K562 (cell line): ENCODE results near the gene OMP. TPM values are rescaled to one million over a fixed set of nuclear protein-coding genes. Genes with fewer than 3 reads are reported as not detected.

Experiments
- ATAC-seq: fragments of 200-7000 bp; cut with Tn5 transposase; 3 replicates; pipeline ENCODE4 v1.9.1; 2020; ENCODE audit warnings: moderate library complexity
- BruUV-seq: library from RNA; stranded (reverse); fragments of 400-500 nt; replicated peaks from 2 replicates; lab custom pipeline; 2021; lab: Mats Ljungman, UMichigan
- CTCF ChIA-PET: fragments of 300-600 bp; formaldehyde crosslinking; extraction: SDS; loops from one replicate; lab custom pipeline; 2021; ENCODE audit warnings: low intra/inter-chr PET ratio; lab: Yijun Ruan, JAX
- POLR2A ChIA-PET: fragments of 300-600, 350-650 bp; sonication (Branson Sonifier 250); formaldehyde crosslinking; extraction: SDS; loops from one replicate; lab custom pipeline; 2021; ENCODE audit warnings: antibody characterized with exemption, inconsistent platforms; lab: Yijun Ruan, JAX
- DNase-seq, 4 experiments: peaks; one replicate each; pipeline versions ENCODE4 v3.0.0 to v3.0.0-alpha.2; 2011 to 2018; ENCODE audit warnings: low spot score in 3 of 4, mixed read lengths in 3 of 4; ENCODE audit errors: extremely low read depth in 1 of 4
- FAIRE-seq: peaks from 2 replicates; lab custom pipeline; 2011; peaks lifted over from hg19 to GRCh38; lab: Jason Lieb, UNC
- H2AFZ ChIP-seq: 2 replicates; pipeline ENCODE4 v1.6.0; 2011; ENCODE audit warnings: low read depth, low read length, control low read depth, inconsistent platforms
- H3K27ac ChIP-seq: fragments of 200-600 bp; 3 replicates; pipeline ENCODE4 v1.8.0; 2011; ENCODE audit warnings: low read depth, mild to moderate bottlenecking, control low read depth, inconsistent platforms, low read length, moderate library complexity, mixed read lengths; ENCODE audit errors: extremely low read depth
- H3K27me3 ChIP-seq, 2 experiments: fragments of 300-600 bp in 1 of 2; 2 replicates in 1 of 2; 3 replicates in 1 of 2; pipeline versions ENCODE4 v1.6.0 to v1.8.0; 2011; ENCODE audit warnings: inconsistent platforms in 2 of 2, low read length in 2 of 2, mild to moderate bottlenecking in 1 of 2, mixed read lengths in 1 of 2, moderate library complexity in 1 of 2; ENCODE audit not compliant: control insufficient read depth in 2 of 2, insufficient read depth in 2 of 2
- H3K36me3 ChIP-seq: fragments of 300-600 bp; 3 replicates; pipeline ENCODE4 v1.8.0; 2011; ENCODE audit warnings: mild to moderate bottlenecking, low read length, inconsistent platforms; ENCODE audit not compliant: control insufficient read depth, insufficient read depth
- H3K4me1 ChIP-seq, 2 experiments: fragments of 200-600 bp in 1 of 2; replicated peaks in 1 of 2; 2 replicates in 1 of 2; 3 replicates in 1 of 2; pipeline versions ENCODE4 v1.5.1 to v1.8.0; 2011; ENCODE audit warnings: inconsistent platforms in 2 of 2, low read length in 2 of 2, mild to moderate bottlenecking in 1 of 2, mixed read lengths in 1 of 2, moderate library complexity in 1 of 2; ENCODE audit not compliant: control insufficient read depth in 2 of 2, insufficient read depth in 2 of 2
- H3K4me2 ChIP-seq: 2 replicates; pipeline ENCODE4 v1.6.1; 2011; ENCODE audit warnings: low read length, control low read depth, inconsistent platforms, mixed read lengths; ENCODE audit not compliant: insufficient read depth
- H3K4me3 ChIP-seq: fragments of 200-600 bp; sonication (generic), shearing (Covaris generic); 2 replicates; pipeline ENCODE4 v1.5.1; 2016; ENCODE audit warnings: control low read depth, inconsistent platforms
- H3K79me2 ChIP-seq: fragments of 200-600 bp; 3 replicates; pipeline ENCODE4 v1.8.0; 2011; ENCODE audit warnings: low read length, inconsistent platforms; ENCODE audit not compliant: control insufficient read depth, insufficient read depth
- H3K9ac ChIP-seq, 2 experiments: 2 replicates each; pipeline versions ENCODE4 v1.6.0 to v1.6.1; 2011; ENCODE audit warnings: low read depth in 2 of 2, low read length in 2 of 2, control low read depth in 1 of 2, inconsistent platforms in 1 of 2, mild to moderate bottlenecking in 1 of 2, mixed read lengths in 1 of 2; ENCODE audit not compliant: insufficient read depth in 1 of 2
- H3K9me1 ChIP-seq: one replicate; pipeline ENCODE4 v1.6.0; 2011; ENCODE audit warnings: inconsistent platforms, mild to moderate bottlenecking, low read length, moderate library complexity; ENCODE audit not compliant: control insufficient read depth, insufficient read depth
- H3K9me3 ChIP-seq: replicated peaks from 2 replicates; pipeline ENCODE4 v1.5.1; 2011; ENCODE audit warnings: low read depth, low read length, inconsistent platforms; ENCODE audit not compliant: control insufficient read depth, insufficient read depth
- H4K20me1 ChIP-seq: replicated peaks from 2 replicates; pipeline ENCODE4 v1.6.1; 2011; ENCODE audit warnings: low read length, inconsistent platforms, mixed read lengths; ENCODE audit not compliant: control insufficient read depth, insufficient read depth
- ATF4 ChIP-seq: fragments of 450-650 bp; formaldehyde crosslinking; IDR thresholded peaks from 2 replicates; pipeline ENCODE4 v1.4.0; 2022; ENCODE audit warnings: mild to moderate bottlenecking, moderate library complexity
- CBX5 ChIP-seq: IDR thresholded peaks from 2 replicates; pipeline ENCODE4 v1.6.1; 2014; ENCODE audit warnings: low read depth, borderline replicate concordance
- E2F6 ChIP-seq, 2 experiments: IDR thresholded peaks; 2 replicates each; pipeline ENCODE4 v1.6.1; 2011; ENCODE audit warnings: borderline replicate concordance in 1 of 2, control low read depth in 1 of 2, low read depth in 1 of 2, low read length in 1 of 2, mild to moderate bottlenecking in 1 of 2, mixed read lengths in 1 of 2, moderate library complexity in 1 of 2; ENCODE audit not compliant: insufficient read depth in 1 of 2, insufficient read length in 1 of 2, poor library complexity in 1 of 2, severe bottlenecking in 1 of 2; ENCODE audit errors: extremely low read depth in 1 of 2
- E4F1 ChIP-seq: fragments of 250-450 bp; sonication (Bioruptor Pico); IDR thresholded peaks from 2 replicates; pipeline ENCODE4 v1.5.0; 2021; ENCODE audit warnings: mild to moderate bottlenecking, borderline replicate concordance
- KLF16 ChIP-seq: IDR thresholded peaks from 2 replicates; pipeline ENCODE4 v1.6.1; 2016; ENCODE audit warnings: antibody characterized with exemption
- MCM7 ChIP-seq, 2 experiments: fragments of 450-650 bp; IDR thresholded peaks; 2 replicates each; pipeline ENCODE4 v1.6.1; 2016 to 2018
- PCBP2 ChIP-seq: fragments of 200-400 bp; formaldehyde crosslinking; IDR thresholded peaks from 2 replicates; pipeline ENCODE4 v1.6.1; 2018; ENCODE audit warnings: low read length, low read depth, mild to moderate bottlenecking, moderate library complexity; ENCODE audit not compliant: poor library complexity, severe bottlenecking
- TRIM28 ChIP-seq: fragments of 450-650 bp; IDR thresholded peaks from 2 replicates; pipeline ENCODE4 v1.6.1; 2017
- ZNF408 ChIP-seq: fragments of 250-450 bp; sonication (Bioruptor Pico); IDR thresholded peaks from 2 replicates; pipeline ENCODE4 v1.4.0; 2020; ENCODE audit warnings: low read depth, mild to moderate bottlenecking, moderate library complexity
- ZNF644 ChIP-seq: fragments of 200-800 bp; sonication (Bioruptor generic); IDR thresholded peaks from 2 replicates; pipeline ENCODE4 v1.6.1; 2016; ENCODE audit warnings: low read depth, missing genetic modification characterization, missing compliant biosample characterization
- WGBS: fragments of 100-300 bp; shearing (Covaris generic); methylation state at CpG from one replicate; pipeline ENCODE4 v1.1.6; 2016; ENCODE audit warnings: low coverage, mixed read lengths; ENCODE audit not compliant: insufficient coverage; ENCODE audit errors: missing lambda C conversion rate; 5-methylcytosine and 5-hydroxymethylcytosine counted together
- in situ Hi-C: fragments of 300-500 bp; cut with MboI; formaldehyde crosslinking; loops from 4 replicates; pipeline ENCODE4 v1.15.0; 2018; ENCODE audit warnings: inconsistent platforms, mixed read lengths
- intact Hi-C: fragments of 100-400 bp; cut with micrococcal nuclease; formaldehyde crosslinking; loops from 2 replicates; pipeline ENCODE4 v1.14.2; 2022
- polyA plus RNA-seq, 8 experiments: library from polyadenylated mRNA; depleted of rRNA in 4 of 8; stranded (reverse) in 5 of 8; unstranded in 3 of 8; fragments of >200 nt; fragmentation: Nextera tagmentation in 2 of 8; fragmentation: Illumina TruSeq in 1 of 8; extraction: Ambion mirVana in 2 of 8; extraction: Trizol in 1 of 8; gene quantifications; 2 replicates each; pipeline versions ENCODE4 v1.2.1 to v1.2.3, GENCODE V29; 2011 to 2014; ENCODE audit warnings: inconsistent platforms in 1 of 8, missing spikeins in 1 of 8
- total RNA-seq, 7 experiments: library from RNA; depleted of rRNA in 6 of 7; stranded (reverse); fragments of >200 nt in 6 of 7; fragmentation: Illumina TruSeq in 2 of 7; extraction: Trizol in 2 of 7; gene quantifications; 2 replicates each; pipeline versions ENCODE4 v1.2.1 to v1.2.3, GENCODE V29; 2011 to 2021; ENCODE audit warnings: low replicate concordance in 1 of 7

Gene OMP
- total and polyA plus RNA-seq, 9 of the 15 experiments (the other 6 are each of a cell fraction or from before 2014, with no cell fraction given), result not detected

DNA sequence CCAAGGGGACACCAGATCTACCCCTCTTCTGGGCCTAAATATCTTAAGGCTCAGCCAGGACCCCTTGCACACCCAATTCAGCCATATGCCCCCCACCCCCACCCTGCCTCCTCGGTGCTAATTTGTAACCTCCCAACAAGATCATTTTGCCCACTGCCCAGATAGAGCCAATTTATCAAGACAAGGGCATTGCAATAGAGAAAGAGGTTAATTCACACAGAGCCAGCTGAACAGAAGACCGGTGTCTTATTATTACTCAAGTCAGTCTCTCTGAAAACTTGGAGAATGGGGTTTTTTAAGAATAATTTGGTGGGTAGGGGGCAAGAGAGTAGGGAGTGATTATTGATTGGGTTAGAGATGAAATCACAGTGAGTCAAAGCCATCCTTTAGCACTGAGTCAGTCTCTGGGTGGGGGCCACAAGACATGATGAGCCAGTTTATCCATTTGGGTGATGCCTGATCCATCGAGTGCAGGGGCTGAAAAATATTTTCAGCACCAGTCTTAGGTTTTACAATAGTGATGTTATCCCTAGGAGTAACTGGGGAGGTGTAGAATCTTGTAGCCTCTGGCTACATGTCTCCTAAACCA lies 45.7 kb upstream of the OMP start:
- DNase-seq (no peak), ATAC-seq (no peak), FAIRE-seq (no peak)
- Histone ChIP-seq H3K27me3 (peaks cover 2 to 16% of the 10 kb centered on the region in 2 experiments; a peak in 2 of 5 replicates), H3K4me1 (peaks cover 8 to 15% of the 10 kb centered on the region in 2 experiments; a peak in 4 of 5 replicates), H3K27ac (no peak overlapping the region), H4K20me1 (no peaks in the 10 kb centered on the region), H3K9me1 (no peaks in the 10 kb centered on the region), H3K9me3 (no peaks in the 10 kb centered on the region; the same call in 1 of the 2 replicates), H3K4me2 (no peak overlapping the region), H3K79me2 (no peaks in the 10 kb centered on the region), H3K9ac (no peak overlapping the region), H3K36me3 (no peaks in the 10 kb centered on the region), H2AFZ (no peak overlapping the region), H3K4me3 (no peak overlapping the region)
- intact Hi-C loops (no loop called here), in situ Hi-C loops (no loop called here)
- TF ChIP-seq E2F6 (IDR thresholded peaks at IDR 0.05; ENCODE audit: borderline replicate concordance in 1 of 2, extremely low read depth in 1 of 2, insufficient read depth in 1 of 2, insufficient read length in 1 of 2, low read depth in 1 of 2, low read length in 1 of 2, poor library complexity in 1 of 2, severe bottlenecking in 1 of 2), result no peak
- TF ChIP-seq ZNF408 (CRISPR knock-in tag), result no peak
- no peak for TF ChIP-seq ATF4 (CRISPR knock-in tag)
- TF ChIP-seq E4F1, result no peak
- TF ChIP-seq PCBP2, result no peak
- TF ChIP-seq TRIM28, result 0 out of 2 replicates have a peak, but pooled peaks have one; percentile 21
- TF ChIP-seq MCM7 (IDR thresholded peaks at IDR 0.05), result no peak
- no peak for TF ChIP-seq KLF16
- no peak for TF ChIP-seq ZNF644
- 0 out of 2 replicates have a peak, but pooled peaks have one; percentile 55 for TF ChIP-seq CBX5
- POLR2A ChIA-PET, result no interaction called here
- WGBS, result 0% methylated on average over 3 of the region's 3 CpGs
- no TSS peak for BruUV-seq
- CTCF ChIA-PET, result no interaction called here
